ENCODE measurements around the gene TMEM175. TPM values are rescaled to one million over a fixed set of nuclear protein-coding genes. Genes with fewer than 3 reads are reported as not detected.

Gene TMEM175
- total and polyA plus RNA-seq, 2 of the 8 experiments (the other 6 are each of a cell fraction or from before 2014, with no cell fraction given) = 4.9 to 20.7 TPM

DNA sequence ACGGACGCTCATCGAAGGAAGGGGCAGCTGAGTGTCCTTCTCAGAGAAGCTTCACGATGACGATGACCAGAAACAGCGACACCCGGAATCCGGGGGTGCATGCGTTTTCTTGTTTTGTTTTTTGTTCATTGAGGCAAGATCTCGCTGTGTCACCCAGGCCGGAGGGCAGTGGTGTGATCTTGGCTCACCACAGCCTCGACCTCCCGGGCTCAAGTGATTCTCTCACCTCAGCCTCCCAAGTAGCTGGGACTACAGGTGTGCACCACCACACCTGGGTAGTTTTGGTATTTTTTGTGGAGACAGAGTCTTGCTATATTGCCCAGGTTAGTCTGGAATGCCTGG lies 21.3 kb downstream of the TMEM175 start (continued):
- no peak for TF ChIP-seq TCF12 (IDR thresholded peaks at IDR 0.05; ENCODE audit: low read depth, low read length)
- TF ChIP-seq FOSL1 (IDR thresholded peaks at IDR 0.05; ENCODE audit: insufficient read depth, low read depth, low read length) = no peak
